Stimulated activated CD4-positive, alpha-beta T cell treated with anti-CD3 and anti-CD28 coated beads, Interleukin-1b, Interleukin-23, amount 100 ng/mL, for 4 hours (primary cell): ENCODE results near the gene FOXO1.

Experiments used
- DNase-seq, 2 donors: peaks; one replicate each; pipeline ENCODE4 v3.0.0-alpha.2; 2020; ENCODE audit warnings: low read depth in 2 of 2

The FOXO1 gene

DNA sequence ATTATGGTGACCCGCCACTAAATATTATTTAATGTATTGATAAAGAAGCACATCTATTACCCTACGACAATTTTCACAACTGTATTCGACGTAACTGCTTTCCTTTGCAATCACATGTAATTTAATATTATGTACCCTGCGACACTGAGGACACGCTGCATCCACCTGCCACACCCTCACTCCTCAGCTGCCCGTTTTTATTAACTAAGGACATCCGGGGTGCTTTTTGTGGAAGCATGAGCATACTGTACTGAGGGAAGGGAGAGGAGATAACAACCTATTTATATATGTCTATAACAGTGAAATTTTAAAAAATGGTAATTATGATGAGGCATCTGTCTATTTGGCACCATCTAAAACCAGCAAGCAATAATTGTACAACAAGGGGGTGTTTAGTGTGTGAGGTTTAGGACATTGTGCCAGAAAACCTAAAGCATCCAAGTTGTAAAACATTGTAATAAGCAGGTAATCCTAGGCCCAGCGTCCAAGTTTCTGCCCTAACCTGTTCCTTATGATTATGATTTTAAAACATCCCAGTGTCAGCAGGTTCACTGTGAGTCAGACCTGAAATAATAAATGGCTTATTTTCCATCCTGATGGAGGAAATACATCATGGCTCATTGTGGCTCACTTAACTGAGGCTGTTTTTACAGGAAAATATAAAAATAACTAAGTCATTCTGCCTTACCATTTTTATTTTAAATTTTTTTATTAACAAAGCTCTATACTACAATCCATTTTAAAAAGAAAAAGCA, 56.3 kb downstream of the FOXO1 start:
- no peak for DNase-seq

GRCh38 chr13:40608308-40608707, 58.1 kb downstream of the FOXO1 start:
- DNase-seq: no peak

GRCh38 chr13:40605573-40605972, 60.9 kb downstream of the FOXO1 start:
- no peak for DNase-seq

DNA sequence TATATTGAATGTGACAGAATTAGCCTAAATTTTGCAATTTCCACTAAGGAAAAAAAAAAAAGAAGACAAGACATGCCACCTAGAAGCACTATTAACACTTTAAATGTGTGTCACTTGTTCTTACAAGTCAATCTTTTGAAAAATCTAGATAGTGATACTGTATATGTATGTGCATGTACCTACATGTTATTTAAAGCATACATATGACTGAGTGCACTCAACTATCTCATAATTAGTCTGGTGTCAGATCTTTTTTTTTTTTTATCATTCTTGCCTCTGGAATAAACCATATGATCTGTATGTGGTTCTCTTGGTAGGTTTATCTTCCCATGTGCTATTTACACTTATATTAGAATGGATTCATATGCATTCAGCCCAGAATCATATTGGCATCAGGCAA, 62.3 kb downstream of the FOXO1 start:
- DNase-seq: no peak

- no peak for DNase-seq
Measured at GRCh38 chr13:40600149-40600751, 66.2 kb downstream of the FOXO1 start.

- DNase-seq: no peak
Measured at GRCh38 chr13:40599747-40600146, 66.7 kb downstream of the FOXO1 start.

- DNase-seq: no peak
Measured at GRCh38 chr13:40599124-40599523, 67.3 kb downstream of the FOXO1 start.

- DNase-seq: no peak
Measured at GRCh38 chr13:40598569-40598968, 67.9 kb downstream of the FOXO1 start.

- no peak for DNase-seq
Measured at GRCh38 chr13:40597735-40598365, 68.6 kb downstream of the FOXO1 start.

DNA sequence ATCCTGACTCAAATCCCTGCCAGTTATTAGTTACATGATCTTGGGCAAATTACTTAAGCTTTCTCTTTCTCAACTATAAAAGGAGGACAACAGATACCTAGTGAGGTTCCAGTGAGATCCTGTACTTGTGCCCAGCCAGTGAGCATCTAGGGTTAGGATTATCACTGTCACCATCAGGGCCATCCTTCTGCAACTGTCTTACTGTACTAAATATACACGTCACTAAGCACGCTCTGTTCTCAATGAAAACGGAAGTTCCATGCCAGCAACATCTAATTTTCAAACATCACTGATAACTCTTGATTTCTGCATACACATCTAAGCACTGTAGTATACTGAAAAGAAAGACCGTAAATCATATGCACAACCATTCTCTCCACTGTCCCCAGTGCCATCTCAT, 70.0 kb downstream of the FOXO1 start:
- DNase-seq: no peak

DNA sequence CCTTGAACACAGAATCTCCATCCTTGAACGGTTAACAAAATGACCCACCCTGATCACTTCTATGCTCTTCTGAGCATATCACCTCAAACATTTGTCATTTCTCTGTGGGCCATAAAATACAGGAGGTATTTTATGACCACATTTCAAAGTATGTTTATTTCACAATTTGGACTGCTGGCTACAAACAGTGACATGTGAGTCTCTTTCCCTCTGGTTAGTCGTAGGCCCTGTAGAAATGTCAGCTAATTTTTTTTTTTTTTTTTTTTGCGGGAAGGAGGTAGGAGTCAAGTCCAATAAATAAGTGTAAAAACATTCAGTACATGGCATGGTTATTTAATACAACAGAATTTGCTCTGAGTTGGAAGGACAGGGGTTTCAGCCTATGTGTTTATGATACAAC, 70.7 kb downstream of the FOXO1 start:
- no peak for DNase-seq

DNA sequence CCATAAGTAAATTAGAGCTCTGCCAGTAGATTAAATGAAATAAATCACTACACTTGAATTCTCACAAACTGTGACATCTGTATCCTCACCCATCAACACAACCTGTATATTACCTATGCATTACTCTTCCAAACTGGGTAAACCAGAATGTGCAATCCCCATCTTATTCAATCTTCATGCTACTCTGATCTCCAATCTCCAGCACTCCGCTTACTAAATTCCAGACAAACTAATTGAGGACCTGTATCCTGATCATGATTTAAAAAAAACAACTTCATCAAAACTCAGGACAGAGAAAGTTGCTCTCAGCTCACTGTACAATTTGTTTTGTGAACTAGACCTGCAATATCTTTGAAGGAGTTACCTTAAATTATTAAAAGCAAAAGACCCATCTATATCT, 74.4 kb downstream of the FOXO1 start:
- no peak for DNase-seq

- DNase-seq: no peak
Measured at GRCh38 chr13:40591091-40591490, 75.3 kb downstream of the FOXO1 start.

DNA sequence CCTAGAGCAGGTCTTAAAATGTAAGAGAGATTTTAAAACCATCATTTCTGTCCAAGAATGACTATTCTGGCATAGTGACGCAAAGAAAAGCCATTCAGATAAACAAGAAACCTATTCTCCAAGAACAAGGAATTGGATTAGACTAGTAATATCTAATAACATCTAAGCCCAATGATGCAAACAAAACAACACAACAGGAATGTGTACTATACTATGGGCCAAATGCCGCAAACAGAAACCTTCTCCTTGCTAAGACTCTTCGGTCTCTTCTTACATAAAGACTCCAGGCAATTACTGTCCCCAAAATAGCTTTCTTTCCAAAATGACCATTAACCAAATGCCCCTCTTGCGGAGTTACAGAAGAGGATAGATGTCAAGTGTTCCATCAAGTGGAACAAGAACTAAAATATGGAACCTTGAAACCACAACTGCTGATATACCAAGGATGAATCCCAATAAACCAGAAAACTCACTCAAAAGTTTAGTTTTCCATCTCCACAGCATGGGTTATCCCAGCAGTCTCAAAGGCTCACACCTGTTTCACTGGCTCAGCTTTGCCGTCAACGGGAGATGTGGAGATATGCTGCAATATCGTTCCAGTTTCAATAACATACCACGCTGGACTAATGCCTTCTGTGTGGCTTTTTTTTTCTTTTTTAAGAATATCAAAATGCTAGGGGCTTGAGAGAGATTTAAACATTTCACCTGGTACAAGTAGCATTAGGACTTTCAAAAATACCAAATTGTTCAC, 76.2 kb downstream of the FOXO1 start:
- no peak for DNase-seq

DNA sequence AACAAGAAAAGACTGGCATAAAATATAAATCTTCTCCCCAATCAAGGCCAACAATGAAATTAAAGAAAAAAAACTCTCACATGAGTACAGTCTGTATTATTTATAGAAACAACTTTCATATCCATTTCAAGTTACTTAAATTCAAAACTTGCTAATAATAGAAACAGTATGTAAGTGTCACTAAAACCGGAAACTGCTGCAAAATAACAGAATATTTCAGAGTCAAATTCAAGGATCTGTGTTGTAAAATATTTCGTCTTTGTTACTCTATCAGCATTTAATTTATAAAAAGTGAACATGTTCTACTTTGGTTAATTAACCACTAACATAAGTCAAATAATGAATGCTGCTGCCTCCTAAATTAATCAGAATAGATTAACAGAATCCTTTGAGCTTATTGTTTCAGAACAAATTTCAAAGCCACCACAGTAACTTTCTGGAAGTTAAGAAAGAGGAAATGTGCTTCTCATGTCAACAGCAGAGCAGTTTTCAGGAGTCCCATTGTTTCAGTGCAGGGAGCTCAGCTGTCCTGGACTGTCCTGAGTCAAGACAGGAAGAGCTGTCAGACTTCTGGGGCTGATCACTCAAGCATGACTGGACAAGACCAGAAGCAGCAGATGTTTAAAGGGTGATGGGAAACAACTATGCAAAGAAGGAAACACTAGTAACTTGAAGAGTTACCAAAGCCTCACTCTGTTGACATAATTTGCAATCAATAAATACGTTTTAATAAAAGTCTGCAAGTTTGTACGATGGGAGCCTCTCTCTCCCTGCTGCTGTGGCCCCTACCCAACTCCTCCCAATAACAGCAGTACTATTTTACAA, 76.9 kb downstream of the FOXO1 start:
- DNase-seq: no peak

DNA sequence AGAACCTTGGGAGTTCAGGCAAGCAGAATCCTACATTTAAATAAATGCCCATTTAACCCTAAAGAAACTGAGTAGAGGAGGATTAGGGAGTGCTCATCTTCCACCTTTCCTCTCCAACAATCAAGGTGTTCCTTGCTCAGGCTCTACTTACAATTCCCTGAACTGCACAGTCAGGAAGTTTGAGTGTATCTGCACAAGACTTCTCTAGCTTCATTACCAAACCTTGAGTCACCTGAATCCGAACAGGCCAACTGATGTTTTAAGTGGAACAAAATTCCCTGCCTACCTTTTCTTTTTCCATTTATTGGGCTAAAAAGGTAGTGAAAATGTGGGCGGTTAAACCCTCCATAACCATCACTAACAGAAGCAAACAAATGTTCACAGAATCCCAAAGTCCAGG, 78.3 kb downstream of the FOXO1 start:
- no peak for DNase-seq

- DNase-seq: no peak
Measured at GRCh38 chr13:40586886-40587565, 79.4 kb downstream of the FOXO1 start.

GRCh38 chr13:40585911-40586471, 80.5 kb downstream of the FOXO1 start:
- DNase-seq: no peak

DNA sequence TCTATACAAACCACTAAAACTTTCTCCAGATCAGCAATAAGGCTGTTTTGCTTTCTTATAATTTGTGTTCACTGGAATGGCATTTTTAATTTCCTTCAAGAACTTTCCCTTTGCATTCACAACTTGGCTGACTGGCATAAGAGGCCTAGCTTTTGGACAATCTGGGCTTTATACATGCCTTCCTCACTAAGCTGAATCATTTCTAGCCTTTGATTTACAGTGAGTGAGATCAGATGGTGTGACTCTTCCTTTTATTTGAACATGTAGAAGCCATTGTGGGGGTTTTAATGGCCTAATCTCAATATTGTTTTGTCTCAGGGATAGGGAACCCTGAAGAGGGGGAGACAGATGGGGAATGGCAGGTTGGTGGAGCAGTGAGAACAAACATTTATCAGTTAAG, 82.7 kb downstream of the FOXO1 start:
- DNase-seq: no peak

GRCh38 chr13:40582531-40582930, 83.9 kb downstream of the FOXO1 start:
- DNase-seq: no peak

DNA sequence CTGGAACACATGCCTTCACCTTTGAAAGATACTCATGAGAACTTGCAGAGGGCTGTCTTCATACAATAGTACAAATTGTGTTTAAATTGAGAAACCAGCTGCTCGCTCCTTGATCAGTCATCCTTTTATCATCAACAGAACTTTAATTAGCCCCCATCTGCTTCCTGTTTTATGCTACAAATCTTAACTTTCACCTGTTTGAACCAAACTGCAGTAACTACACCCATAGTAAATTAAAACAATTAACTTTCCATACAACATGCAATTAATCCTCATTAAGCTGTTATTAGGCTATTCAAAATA, 85.2 kb downstream of the FOXO1 start:
- DNase-seq: no peak
